Stimulated activated naive B cell treated with anti-CD40 and anti-IgM and Interleukin-4, amounts not matched to agents 10 μg/mL and 1 μg/mL and 100 μg/mL, for 72 hours (primary cell): ENCODE data around the gene RAB6B.

Source experiments
- ATAC-seq, 2 donors: fragments of 150-1000 bp; cut with Tn5 transposase; replicated peaks; 2 replicates each; pipeline ENCODE4 v1.10.0; 2021; ENCODE audit warnings: moderate library complexity in 1 of 2
- DNase-seq: peaks from one replicate; pipeline ENCODE4 v3.0.0; 2021
- H3K27ac Mint-ChIP-seq: one replicate; pipeline ENCODE4 v1.8.0; 2022; ENCODE audit warnings: mild to moderate bottlenecking, mixed read lengths
- H3K27me3 Mint-ChIP-seq, 2 donors: one replicate each; pipeline ENCODE4 v1.8.0; 2022; ENCODE audit warnings: mixed read lengths in 2 of 2
- H3K36me3 Mint-ChIP-seq, 2 donors: one replicate each; pipeline ENCODE4 v1.8.0; 2022; ENCODE audit warnings: mixed read lengths in 2 of 2, mild to moderate bottlenecking in 1 of 2
- H3K4me1 Mint-ChIP-seq, 2 donors: one replicate each; pipeline ENCODE4 v1.8.0; 2022; ENCODE audit warnings: mixed read lengths in 2 of 2, mild to moderate bottlenecking in 1 of 2
- H3K4me3 Mint-ChIP-seq, 2 donors: one replicate each; pipeline ENCODE4 v1.8.0; 2022; ENCODE audit warnings: mild to moderate bottlenecking in 2 of 2, mixed read lengths in 2 of 2, moderate library complexity in 1 of 2
- H3K9me3 Mint-ChIP-seq, 2 donors: one replicate each; pipeline ENCODE4 v1.8.0; 2022; ENCODE audit warnings: mixed read lengths in 2 of 2, mild to moderate bottlenecking in 1 of 2

The RAB6B gene

DNA sequence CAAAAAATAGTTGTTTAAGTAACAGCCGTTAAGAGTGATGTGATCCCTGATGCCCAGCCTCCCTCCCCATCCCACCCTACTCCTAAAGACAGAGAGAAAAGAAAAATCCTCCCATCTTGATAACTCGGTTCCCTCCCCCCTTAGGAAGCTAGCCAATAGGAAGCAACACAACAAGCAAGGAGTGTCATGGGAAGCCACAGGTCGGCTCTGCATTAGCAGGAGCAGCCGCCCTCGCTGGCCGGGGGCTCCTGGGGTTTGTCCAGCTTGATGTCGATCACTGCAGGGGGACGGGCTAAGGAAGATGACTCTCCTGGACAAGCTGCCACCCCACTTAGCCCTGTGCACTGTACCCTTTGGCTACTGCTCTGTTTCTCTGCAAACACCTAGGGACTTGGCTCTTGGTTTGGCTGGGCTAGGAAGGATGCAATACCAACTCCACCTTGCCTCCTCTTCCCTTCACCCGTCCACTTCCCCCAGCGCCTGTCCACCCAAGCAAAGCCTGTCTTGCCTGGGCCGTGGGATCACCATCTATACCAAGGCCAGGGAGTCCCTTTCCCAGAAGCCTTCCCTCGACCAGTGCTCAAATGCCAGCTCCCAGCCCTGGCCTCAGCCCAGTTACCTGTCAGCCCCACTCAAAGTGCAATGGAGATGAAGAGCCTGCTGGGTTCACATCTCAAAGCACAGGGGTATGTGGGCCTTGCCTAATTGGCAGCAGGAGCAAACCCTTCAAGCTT is 66.9 kb downstream of the RAB6B start:
- no peaks in the 10 kb centered on the region for H3K9me3 Mint-ChIP-seq
- no peak overlapping the region for H3K27ac Mint-ChIP-seq
- no peak overlapping the region for H3K4me3 Mint-ChIP-seq
- no peaks in the 10 kb centered on the region for H3K27me3 Mint-ChIP-seq
- no peaks in the 10 kb centered on the region for H3K4me1 Mint-ChIP-seq
- DNase-seq: no peak
- H3K36me3 Mint-ChIP-seq: peaks cover 16 to 29% of the 10 kb centered on the region in 2 donors
- ATAC-seq: no peak

DNA sequence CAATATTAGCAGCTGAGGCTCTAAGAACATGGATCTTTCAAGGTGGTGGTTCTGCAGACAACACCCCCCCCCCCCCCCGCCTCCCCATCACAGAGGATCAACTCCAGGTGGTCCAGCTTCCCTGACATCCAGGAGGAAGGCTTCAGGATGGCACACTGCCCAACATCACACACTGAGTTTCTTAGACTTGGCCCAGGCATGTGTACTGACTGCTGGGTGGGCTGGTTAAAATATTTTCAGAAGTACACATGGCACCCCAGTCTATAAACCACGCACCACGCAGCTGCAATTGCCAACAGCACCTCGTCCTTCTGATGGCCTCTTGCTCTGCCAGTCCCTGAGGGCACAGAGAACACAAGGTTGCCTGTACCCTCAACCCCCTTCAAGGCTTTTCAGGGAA is 68.0 kb downstream of the RAB6B start:
- Mint-ChIP-seq H3K4me1 (peaks cover 0 to 6% of the 10 kb centered on the region in 2 donors), H3K9me3 (no peaks in the 10 kb centered on the region), H3K27ac (no peak overlapping the region), H3K4me3 (no peak overlapping the region), H3K27me3 (no peaks in the 10 kb centered on the region), H3K36me3 (peaks cover 26 to 40% of the 10 kb centered on the region in 2 donors)
- no peak for DNase-seq
- ATAC-seq: no peak

DNA sequence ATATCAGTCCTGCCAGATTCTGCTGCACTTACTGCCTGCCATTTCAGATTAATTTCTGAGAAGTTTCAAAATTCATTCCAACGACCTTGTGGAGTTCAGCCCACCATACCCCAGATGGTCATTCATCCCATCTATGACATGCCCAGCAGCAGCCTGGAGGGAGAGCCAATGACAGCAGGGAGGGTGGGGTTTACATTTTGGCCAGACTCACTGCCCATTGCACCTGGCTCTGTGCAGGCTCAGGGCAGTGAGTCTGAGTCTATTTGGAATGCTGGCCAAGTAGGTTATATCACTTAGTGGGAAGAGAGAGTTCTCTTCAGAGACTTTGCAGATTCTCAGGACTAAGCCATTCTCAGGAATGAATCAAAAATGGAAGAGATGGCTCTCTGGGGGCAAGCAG is 68.5 kb downstream of the RAB6B start:
- no peaks in the 10 kb centered on the region for H3K27me3 Mint-ChIP-seq
- H3K27ac Mint-ChIP-seq: no peak overlapping the region
- no peaks in the 10 kb centered on the region for H3K9me3 Mint-ChIP-seq
- peaks cover 0 to 11% of the 10 kb centered on the region in 2 donors for H3K4me1 Mint-ChIP-seq
- ATAC-seq: no peak
- DNase-seq: no peak
- no peak overlapping the region for H3K4me3 Mint-ChIP-seq
- peaks cover 31 to 45% of the 10 kb centered on the region in 2 donors for H3K36me3 Mint-ChIP-seq

DNA sequence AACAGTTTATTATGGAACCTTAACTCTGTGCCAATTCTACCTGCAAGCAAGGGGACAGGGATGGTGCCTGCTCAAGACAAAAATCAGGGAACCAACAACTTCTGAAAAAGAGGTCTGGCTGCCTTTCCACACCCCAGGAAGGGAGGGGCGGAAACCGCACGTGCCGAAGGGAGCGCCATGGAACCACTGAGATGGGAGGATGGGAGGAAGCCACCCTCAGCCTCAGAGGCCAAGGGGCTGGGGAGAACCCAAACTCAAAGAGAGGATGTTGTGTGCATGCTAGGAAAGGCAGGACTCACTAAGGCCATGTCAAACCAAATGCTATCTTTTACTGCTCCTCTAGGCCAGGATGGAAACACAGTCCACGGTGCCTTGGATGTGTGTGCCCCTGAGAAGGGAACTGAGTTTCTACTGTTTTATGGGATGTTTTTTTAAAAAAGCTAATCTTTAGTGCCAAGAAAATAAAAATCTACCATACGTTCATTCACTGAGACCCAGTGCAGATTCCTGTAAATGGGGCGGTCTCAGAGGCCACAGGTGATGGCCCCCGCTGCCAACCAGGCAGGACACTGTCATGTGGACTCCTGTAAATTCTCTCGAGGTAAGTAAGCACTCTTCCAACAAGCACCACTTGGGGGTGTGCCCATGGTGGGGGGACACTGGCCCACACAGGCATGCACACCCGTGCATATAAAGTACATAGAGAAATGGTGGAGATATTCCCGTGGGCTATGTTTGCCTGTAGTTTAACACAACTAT is 69.5 kb downstream of the RAB6B start:
- ATAC-seq (no peak), DNase-seq (no peak)
- Mint-ChIP-seq H3K27ac (no peak overlapping the region), H3K27me3 (no peaks in the 10 kb centered on the region), H3K9me3 (no peaks in the 10 kb centered on the region), H3K4me3 (no peak overlapping the region), H3K36me3 (peaks cover 36 to 51% of the 10 kb centered on the region in 2 donors), H3K4me1 (peaks cover 0 to 17% of the 10 kb centered on the region in 2 donors)

DNA sequence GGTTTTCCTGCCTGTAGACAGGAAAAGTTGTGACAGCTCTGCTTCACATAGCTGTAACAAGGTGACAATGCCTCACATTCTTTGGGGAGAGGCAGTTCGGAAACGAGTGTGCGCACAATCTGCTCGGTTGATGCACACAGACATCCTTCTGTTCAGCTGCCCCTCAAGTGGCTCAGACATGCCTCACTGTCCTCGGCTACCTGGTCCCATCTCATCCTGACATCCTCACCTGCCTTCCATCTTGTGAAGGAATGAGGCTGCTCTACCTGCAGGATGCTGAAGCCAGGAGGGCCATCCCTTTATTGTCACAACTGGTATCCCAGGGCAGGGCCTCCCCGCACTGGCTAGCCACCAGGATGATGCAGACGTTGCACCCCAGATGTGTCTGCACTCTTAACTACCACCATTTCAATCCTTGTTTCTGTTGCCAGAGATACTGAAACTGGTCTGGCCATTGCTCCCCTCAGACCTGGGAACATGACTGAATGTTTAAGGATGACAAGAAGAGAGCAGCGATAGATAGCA is 70.7 kb downstream of the RAB6B start:
- no peaks in the 10 kb centered on the region for H3K9me3 Mint-ChIP-seq
- H3K4me1 Mint-ChIP-seq: peaks cover 4 to 22% of the 10 kb centered on the region in 2 donors
- H3K36me3 Mint-ChIP-seq: peaks cover 41 to 63% of the 10 kb centered on the region in 2 donors
- H3K27ac Mint-ChIP-seq: no peak overlapping the region
- DNase-seq (no peak), ATAC-seq (no peak)
- H3K27me3 Mint-ChIP-seq: no peaks in the 10 kb centered on the region
- H3K4me3 Mint-ChIP-seq: no peak overlapping the region

DNA sequence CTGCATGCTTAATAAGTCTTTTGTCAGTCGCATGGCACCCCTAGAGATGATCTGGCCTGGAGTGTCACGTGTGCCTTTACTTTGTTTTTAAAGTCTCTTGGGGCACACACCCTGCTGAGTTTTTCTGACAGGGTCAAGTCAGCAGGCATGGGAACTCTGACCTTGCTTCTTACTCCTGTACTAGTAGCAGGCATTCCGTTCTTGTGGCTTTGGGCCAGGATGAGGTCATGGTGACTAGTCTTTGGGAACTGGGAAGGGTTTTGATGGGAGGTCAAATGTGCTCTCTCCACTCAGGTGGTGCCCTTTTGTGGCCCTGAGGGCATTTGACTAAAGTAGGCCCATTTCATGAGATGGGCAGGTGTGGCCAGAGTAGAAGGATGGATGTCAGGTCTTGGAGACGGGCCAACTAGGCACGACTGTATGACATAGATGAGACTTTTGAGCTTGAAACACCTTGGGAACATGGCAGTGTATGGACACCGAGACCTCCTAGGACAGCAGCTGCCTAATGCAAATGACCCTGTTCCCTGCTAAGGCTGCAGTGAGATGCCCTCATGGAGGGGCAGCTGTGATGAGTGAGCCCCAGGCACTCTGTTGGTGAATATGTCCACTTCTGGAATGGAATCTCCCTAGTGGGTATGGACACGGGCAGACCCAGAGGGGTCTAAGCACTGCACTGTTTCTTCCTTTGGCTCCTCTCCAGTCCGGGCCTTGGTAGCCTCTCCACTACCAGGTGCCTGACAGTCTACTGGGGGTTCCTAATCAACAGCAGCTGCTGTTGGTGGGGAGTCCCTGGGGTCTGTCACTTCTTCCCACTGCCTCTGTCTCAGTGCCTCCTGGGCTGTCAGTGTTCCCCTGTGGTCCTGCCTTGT is 73.7 kb downstream of the RAB6B start:
- H3K27ac Mint-ChIP-seq: no peak overlapping the region
- no peak overlapping the region for H3K4me3 Mint-ChIP-seq
- H3K27me3 Mint-ChIP-seq: no peaks in the 10 kb centered on the region
- H3K4me1 Mint-ChIP-seq: peaks cover 4 to 22% of the 10 kb centered on the region in 2 donors
- no peak for DNase-seq
- peaks cover 47 to 73% of the 10 kb centered on the region in 2 donors for H3K36me3 Mint-ChIP-seq
- no peaks in the 10 kb centered on the region for H3K9me3 Mint-ChIP-seq
- ATAC-seq: peak; percentile 31 to 59

DNA sequence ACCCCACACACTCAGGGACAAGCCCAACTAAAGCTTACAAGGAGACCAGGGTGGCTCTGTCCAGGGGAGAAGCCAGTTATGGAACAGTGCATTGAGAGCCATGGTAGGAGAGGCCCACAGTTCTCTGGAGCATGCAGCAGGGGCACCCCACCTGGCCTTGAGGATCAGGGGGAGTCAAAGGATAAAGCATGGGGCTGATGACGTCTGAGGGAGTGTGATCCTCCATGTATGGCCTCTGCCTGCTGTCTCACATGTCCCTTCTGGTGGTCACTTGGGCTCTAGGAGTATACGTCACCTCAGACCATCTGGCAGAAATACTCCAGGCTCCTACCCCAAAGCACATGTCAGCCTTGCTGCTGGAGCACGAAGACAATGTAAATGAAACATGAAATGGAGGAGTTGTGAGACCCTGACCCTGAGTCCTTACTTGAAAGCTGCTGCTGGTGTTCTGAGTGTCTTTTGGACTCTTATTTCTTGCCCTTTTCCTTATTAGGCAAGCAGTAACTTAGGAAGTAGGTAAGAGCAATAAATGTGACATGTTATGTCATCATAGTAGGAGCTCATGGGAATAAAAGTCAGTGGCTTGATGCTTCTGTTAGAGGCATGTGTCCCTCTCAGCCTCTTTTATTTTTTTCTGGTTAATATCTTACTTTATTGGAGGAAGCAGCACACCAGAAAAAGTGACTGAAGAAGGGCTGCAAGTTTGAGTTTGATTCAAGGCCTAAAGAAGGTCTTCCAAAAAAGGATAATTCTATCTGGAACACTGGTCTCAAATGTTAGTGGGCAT is 74.6 kb downstream of the RAB6B start:
- Mint-ChIP-seq H3K9me3 (no peaks in the 10 kb centered on the region), H3K27ac (peak overlapping the region; percentile 60), H3K4me3 (no peak overlapping the region), H3K4me1 (peaks cover 4 to 22% of the 10 kb centered on the region in 2 donors), H3K27me3 (no peaks in the 10 kb centered on the region), H3K36me3 (peaks cover 48 to 67% of the 10 kb centered on the region in 2 donors)
- no peak for DNase-seq
- ATAC-seq: no peak

DNA sequence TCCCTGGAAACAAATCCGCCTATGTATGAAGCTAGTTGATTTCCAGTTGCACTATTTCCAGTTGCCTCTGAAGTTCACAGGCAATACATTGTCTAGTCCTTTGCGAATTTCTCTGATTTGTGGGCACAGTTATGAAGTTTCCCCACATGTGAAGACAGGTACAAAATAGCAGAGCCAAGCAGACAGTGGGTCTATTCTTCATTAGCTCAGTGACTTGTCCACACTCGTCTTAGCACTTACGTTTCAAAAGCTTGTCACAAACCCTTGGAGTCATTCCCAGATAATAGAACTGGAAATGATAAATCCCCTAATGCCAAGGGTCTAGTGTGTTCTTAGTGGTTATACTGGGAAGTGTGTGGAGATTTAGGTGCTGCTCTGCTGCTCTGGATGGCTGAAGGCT is 75.6 kb downstream of the RAB6B start:
- Mint-ChIP-seq H3K36me3 (peaks cover 40 to 61% of the 10 kb centered on the region in 2 donors), H3K4me3 (no peak overlapping the region), H3K9me3 (no peaks in the 10 kb centered on the region), H3K27ac (no peak overlapping the region), H3K4me1 (peaks cover 5 to 22% of the 10 kb centered on the region in 2 donors), H3K27me3 (no peaks in the 10 kb centered on the region)
- ATAC-seq (no peak), DNase-seq (no peak)

DNA sequence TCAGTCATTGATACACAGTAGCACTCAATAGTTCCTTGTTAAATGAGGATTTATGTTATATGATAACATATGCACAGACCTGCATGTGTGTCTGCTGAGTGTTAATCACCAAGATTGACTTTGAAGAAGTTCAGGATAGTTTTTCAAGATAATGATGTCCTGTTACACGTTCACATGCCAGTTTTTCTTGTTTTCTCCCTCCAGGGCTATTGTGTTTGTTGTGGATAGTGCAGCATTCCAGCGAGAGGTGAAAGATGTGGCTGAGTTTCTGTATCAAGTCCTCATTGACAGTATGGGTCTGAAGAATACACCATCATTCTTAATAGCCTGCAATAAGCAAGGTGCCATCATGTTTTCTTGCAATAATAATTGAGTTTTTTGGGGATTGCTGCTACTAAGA is 80.3 kb downstream of the RAB6B start:
- peaks cover 1 to 4% of the 10 kb centered on the region in 2 donors for H3K4me1 Mint-ChIP-seq
- DNase-seq (no peak), ATAC-seq (no peak)
- no peaks in the 10 kb centered on the region for H3K9me3 Mint-ChIP-seq
- H3K36me3 Mint-ChIP-seq: peaks cover 31 to 47% of the 10 kb centered on the region in 2 donors
- H3K27me3 Mint-ChIP-seq: no peaks in the 10 kb centered on the region
- no peak overlapping the region for H3K27ac Mint-ChIP-seq
- H3K4me3 Mint-ChIP-seq: no peak overlapping the region

DNA sequence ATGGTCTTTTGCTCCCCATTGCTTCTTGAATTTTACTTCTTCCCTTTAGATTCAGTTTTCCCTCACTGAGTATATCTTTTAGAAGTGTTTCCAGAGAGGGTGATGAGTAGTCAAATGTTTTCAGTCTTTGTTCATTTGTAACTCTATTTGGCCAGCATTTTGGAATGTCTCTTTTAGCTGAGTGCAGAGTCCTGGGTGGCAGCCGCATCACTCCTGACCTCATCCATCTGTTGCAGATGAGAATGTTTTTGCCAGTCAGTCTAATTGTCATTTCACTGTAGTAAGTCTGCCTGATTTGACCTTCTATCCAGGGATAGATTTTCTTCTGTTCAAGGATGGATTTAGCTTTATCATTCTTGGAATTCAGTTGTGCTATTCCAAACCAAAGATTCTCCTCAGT is 82.8 kb downstream of the RAB6B start:
- Mint-ChIP-seq H3K27ac (no peak overlapping the region), H3K27me3 (no peaks in the 10 kb centered on the region), H3K4me1 (peaks cover 1 to 4% of the 10 kb centered on the region in 2 donors), H3K9me3 (no peaks in the 10 kb centered on the region), H3K4me3 (no peak overlapping the region), H3K36me3 (peaks cover 24 to 49% of the 10 kb centered on the region in 2 donors)
- DNase-seq (no peak), ATAC-seq (no peak)

DNA sequence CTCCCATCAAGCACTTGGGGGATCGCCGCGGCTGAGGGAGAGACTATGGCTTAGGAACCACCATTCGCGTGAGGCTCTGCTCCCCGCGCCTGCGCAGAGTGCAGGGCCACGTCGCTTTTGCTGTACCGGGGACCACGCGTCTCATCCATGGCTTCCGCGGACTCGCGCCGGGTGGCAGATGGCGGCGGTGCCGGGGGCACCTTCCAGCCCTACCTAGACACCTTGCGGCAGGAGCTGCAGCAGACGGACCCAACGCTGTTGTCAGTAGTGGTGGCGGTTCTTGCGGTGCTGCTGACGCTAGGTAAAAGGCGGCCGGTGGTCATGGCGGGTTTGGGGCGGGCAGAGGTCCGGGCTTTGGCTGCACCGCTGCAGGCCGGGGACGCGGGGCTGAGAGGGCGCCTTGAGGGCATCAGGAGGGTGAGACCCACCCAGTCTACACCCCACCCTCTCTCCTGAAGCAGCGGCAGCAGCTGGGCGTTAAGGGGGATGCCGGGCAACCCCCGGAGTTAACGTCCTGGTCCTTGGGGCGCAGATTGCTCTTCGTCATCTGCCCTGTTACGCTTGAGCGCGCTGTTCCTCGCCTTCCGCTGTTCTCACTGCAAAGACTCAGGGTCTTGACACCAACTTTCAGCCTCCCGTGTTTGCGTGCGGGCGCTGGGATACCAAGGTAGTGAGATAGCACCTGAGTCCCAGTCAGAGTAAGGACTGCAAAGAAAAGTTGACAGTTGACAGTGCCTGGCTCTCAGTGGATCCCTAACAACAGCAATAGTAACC is 89.8 kb downstream of the RAB6B start, which contains the start of gene SRPRB:
SRPRB (plus strand) TSS at position 114 of the 774 bp plus-strand sequence; CDS start at position 148, 34 bp downstream.
- DNase-seq (peak; percentile 94), ATAC-seq (peak; percentile 98 to 99)
- Mint-ChIP-seq H3K4me1 (peaks cover 5 to 15% of the 10 kb centered on the region in 2 donors), H3K9me3 (no peaks in the 10 kb centered on the region), H3K27ac (peak within 1 kb of the TSS; percentile 99), H3K36me3 (peaks cover 3 to 18% of the 10 kb centered on the region in 2 donors), H3K4me3 (peak within 1 kb of the TSS; percentile 94 to 95), H3K27me3 (peaks cover 9 to 17% of the 10 kb centered on the region in 2 donors)

DNA sequence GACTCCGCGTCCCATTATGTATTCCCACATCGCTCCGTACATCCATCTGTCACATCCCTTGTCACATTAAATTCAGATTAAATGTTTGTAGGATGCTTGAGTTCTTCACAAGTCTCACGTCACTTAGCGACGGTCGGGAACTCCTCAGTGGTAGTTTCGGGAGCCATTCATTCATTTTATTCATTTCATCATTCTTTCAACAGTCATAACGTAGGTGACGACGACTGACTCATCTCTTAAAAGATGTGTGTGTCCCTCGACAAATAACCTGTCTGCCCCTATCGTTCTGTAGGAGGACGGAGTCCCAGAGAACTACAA is 90.3 kb downstream of the RAB6B start:
- ATAC-seq: no peak
- Mint-ChIP-seq H3K4me1 (peaks cover 5 to 15% of the 10 kb centered on the region in 2 donors), H3K36me3 (peaks cover 0 to 15% of the 10 kb centered on the region in 2 donors), H3K27me3 (peaks cover 9 to 17% of the 10 kb centered on the region in 2 donors), H3K4me3 (peak overlapping the region; percentile 94 to 95), H3K9me3 (no peaks in the 10 kb centered on the region), H3K27ac (peak overlapping the region; percentile 99)
- DNase-seq: no peak

DNA sequence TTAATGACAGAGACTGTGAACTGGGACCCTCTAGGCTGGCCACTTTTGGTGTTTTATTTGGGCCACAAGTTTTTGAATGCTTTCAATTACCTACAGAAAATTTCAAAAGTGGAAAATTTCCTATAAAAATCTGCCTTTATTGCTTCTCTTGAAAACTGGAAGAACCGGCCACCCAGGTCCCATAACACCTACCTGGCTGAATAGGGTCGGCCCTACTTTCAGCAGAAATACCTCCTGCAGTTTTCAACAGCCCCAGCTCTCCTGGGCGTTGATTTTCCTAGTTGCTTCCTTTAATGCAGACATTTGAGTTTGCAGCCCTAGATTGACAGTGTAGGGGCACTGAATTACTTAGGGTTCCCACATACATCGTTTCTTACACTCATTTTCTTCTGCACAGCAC is 90.8 kb downstream of the RAB6B start:
- ATAC-seq (no peak), DNase-seq (no peak)
- Mint-ChIP-seq H3K27me3 (peaks cover 12 to 17% of the 10 kb centered on the region in 2 donors), H3K4me1 (peaks cover 6 to 15% of the 10 kb centered on the region in 2 donors), H3K4me3 (peak overlapping the region; percentile 94 to 95), H3K9me3 (no peaks in the 10 kb centered on the region), H3K36me3 (peaks cover 0 to 11% of the 10 kb centered on the region in 2 donors), H3K27ac (no peak overlapping the region)
